ENCODE data around the gene DLGAP3.
"Not testable (repeated sequence)": the region's sequence is repeated elsewhere in the genome, so short reads cannot be mapped to it uniquely, and the experiment has no call there.

Gene DLGAP3, protein sequence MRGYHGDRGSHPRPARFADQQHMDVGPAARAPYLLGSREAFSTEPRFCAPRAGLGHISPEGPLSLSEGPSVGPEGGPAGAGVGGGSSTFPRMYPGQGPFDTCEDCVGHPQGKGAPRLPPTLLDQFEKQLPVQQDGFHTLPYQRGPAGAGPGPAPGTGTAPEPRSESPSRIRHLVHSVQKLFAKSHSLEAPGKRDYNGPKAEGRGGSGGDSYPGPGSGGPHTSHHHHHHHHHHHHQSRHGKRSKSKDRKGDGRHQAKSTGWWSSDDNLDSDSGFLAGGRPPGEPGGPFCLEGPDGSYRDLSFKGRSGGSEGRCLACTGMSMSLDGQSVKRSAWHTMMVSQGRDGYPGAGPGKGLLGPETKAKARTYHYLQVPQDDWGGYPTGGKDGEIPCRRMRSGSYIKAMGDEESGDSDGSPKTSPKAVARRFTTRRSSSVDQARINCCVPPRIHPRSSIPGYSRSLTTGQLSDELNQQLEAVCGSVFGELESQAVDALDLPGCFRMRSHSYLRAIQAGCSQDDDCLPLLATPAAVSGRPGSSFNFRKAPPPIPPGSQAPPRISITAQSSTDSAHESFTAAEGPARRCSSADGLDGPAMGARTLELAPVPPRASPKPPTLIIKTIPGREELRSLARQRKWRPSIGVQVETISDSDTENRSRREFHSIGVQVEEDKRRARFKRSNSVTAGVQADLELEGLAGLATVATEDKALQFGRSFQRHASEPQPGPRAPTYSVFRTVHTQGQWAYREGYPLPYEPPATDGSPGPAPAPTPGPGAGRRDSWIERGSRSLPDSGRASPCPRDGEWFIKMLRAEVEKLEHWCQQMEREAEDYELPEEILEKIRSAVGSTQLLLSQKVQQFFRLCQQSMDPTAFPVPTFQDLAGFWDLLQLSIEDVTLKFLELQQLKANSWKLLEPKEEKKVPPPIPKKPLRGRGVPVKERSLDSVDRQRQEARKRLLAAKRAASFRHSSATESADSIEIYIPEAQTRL

GRCh38 chr1:34929497-34929852 is at the start of gene DLGAP3:
Gene DLGAP3, minus strand, starts transcription at chr1:34929650. Its CDS starts 24,267 bp downstream, at chr1:34905383.
- peak; percentile 63 for DNase-seq

- no peak for DNase-seq
Observed at GRCh38 chr1:34978921-34979320, 49.5 kb upstream of the DLGAP3 start.

GRCh38 chr1:34977858-34978257 is 48.4 kb upstream of the DLGAP3 start:
- DNase-seq: no peak

GRCh38 chr1:34977210-34977471 is 47.7 kb upstream of the DLGAP3 start:
- no peak for DNase-seq

DNA sequence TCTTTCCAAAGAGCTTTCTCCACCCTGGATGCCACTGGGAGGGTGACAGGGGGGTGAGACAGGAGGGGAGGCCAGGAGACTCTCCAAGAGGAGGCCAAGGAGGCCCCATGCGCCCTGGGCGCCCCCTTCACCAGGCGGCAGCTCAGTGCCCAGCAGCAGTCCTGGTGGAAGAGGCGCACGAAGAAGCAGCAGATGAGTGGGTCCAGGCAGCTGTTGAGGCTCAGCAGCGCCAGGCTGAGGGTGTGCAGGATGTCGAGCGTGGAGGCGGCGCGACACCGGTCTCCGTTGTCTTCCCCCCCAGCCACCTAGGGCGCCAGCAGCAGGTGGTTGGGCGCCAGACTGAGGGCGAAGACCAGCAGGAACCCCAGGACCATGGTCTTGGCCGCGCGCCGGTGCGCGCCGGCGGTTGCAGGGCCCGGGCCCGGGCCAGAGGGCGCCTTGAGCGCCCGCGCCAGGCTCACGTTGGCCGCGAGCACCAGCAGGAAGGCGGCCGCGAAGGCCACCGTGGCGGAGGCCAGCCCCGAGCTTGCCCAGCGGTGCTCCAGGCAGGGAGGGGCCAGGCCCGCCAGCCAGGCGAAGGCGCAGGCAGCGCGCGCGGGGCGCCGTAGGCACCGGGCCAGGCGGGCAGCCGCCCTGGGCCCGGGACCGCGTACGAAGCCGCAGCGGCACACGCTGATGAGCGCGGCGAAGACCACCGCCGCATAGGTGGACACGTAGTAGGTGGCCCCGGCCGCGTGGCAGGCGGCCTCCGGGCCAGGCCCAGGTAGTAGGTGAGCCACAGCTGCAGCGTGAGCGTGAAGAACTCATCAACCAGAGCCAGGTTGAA is 47.1 kb upstream of the DLGAP3 start:
- no peak for DNase-seq

- DNase-seq: no peak
Observed at GRCh38 chr1:34975771-34976170, 46.3 kb upstream of the DLGAP3 start.

- no peak for DNase-seq
Observed at GRCh38 chr1:34975338-34975737, 45.9 kb upstream of the DLGAP3 start.

DNA sequence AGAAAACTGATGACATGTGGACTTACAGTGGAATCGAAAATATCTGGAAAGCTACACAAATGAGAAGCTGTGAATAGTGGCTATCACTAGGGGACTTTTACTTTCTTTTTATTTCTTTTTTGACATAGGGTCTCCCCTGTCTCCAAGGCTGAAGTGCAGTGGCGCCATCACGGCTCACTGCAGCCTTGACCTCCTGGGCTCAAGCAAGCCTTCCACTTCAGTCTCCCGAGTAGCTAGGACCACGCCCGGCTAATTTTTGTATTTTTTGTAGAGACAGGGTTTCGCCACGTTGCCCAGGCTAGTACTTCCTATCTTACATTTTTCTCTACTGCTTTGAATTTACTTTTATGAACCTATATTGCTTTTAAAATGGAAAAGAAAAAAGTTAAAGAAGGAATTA is 45.2 kb upstream of the DLGAP3 start:
- DNase-seq: no peak

GRCh38 chr1:34973326-34973725 is 43.9 kb upstream of the DLGAP3 start:
- DNase-seq: no peak

- DNase-seq: peak; percentile 12
Observed at GRCh38 chr1:34970829-34971228, 41.4 kb upstream of the DLGAP3 start.

DNA sequence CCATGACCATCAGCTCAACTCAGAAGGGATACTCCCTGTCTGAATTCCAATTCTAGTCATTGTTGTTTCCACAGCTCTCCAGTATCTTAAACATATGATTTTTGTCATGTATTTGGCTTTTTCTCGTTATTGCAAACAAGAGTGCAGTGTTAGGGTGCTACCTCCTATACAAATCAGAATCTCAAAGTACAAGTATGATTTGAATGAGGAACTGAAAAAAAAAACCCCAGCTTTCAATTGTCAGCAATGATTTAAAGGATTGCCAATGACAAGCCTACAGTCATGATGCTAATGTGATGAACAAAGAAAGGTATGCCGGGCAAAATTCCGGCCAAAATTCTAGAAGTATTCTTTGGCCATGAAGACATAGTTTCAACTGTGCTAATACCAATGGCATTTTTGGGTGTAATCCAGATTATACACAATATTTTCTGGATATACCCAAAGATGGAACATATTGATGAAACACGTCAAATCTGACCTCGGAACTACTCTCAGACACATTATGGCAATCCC is 40.8 kb upstream of the DLGAP3 start:
- DNase-seq: no peak

DNA sequence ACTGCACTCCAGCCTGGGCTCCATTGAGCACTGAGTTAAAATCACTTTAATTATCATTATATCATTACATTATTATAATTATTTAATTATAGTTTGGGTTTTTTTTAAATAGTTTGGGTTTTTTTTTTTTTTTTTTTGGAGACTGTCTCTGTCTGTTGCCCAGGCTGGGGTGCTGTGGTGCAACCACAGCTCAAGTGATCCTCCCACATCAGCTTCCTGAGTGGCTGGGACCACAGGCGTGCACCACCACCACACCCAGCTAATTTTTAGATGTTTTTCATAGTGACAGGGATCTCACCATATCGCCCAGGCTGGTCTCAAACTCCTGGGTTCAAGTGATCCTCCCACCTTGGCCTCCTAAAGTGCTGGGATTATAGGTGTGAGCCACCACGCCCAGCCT is 38.8 kb upstream of the DLGAP3 start:
- DNase-seq: not testable (repeated sequence)

GRCh38 chr1:34967672-34968071 is 38.2 kb upstream of the DLGAP3 start:
- not testable (repeated sequence) for DNase-seq

DNA sequence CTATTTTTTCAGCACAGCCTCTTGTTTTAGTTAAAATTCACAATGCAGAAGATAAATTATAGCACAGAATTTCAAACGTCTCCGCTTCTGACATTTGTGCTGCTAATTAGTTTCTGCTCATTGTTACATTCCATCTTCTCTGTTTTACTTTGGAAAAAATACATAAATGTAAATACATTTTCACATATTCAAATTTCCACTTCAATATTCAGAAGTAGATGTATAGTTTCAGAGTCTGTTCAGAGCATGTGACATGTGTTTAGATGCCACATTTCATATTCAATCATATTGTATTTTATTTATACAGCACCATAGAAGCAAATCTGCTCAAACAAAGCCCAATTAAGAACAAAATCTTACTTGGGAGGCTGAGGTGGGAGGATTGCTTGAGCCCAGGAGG is 36.1 kb upstream of the DLGAP3 start:
- no peak for DNase-seq

- DNase-seq: no peak
Observed at GRCh38 chr1:34950428-34950827, 21.0 kb upstream of the DLGAP3 start.

DNA sequence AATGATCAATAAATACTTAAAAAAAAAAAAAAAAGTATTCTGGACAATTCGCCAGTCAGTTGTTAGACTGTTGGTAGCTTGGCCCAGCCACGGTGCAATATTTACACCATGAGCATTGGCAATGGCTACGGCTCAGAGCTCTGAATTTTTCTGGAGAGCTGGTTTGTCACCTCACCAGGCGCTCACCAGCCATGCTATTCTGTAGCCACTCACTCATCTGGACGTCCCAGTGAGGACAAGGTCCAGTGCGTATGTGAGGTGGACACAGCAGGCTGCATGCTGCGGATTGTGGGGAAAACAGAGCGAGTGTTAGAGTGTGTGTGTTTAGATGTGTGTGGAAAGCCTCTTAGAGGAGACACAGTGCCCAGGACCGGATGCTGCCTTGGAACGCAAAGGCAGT is 19.3 kb upstream of the DLGAP3 start:
- DNase-seq: not testable (repeated sequence)

DNA sequence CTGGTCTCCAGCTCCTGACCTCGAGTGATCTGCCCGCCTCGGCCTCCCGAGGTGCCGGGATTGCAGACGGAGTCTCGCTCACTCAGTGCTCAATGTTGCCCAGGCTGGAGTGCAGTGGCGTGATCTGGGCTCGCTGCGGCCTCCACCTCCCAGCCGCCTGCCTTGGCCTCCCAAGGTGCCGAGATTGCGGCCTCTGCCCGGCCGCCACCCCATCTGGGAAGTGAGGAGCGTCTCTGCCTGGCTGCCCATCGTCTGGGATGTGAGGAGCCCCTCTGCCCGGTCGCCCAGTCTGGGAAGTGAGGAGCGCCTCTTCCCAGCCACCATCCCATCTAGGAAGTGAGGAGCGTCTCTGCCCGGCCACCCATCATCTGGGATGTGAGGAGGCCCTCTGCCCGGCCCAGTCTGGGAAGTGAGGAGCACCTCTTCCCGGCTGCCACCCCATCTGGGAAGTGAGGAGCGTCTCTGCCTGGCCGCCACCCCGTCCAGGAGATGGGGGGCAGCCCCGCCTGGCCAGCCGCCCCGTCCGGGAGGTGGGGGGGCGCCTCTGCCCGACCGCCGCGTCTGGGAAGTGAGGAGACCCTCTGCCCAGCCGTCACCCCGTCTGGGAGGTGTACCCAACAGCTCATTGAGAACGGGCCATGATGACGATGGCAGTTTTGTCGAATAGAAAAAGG is 18.3 kb upstream of the DLGAP3 start:
- DNase-seq: not testable (repeated sequence)

GRCh38 chr1:34946211-34946610 is 16.8 kb upstream of the DLGAP3 start:
- no peak for DNase-seq

GRCh38 chr1:34941798-34942197 is 12.3 kb upstream of the DLGAP3 start:
- DNase-seq: not testable (repeated sequence)

DNA sequence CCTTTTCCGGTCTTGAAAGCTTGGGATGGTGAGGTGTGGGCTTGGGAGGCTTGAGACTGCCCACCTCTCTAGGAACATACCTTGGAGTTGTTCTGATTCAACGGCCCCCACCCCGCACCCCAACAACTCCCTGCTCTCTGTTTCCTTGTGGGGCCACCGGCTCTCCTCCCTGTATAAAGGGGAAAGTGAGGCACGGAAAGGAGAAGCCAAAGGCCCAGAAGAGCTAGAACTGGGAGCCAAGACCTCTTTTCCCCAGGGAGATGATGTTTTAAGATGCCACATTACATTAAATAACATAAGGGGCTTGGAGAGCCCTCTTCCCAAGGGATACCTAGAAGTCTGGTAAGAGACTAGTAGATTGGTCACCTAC is 1.2 kb upstream of the DLGAP3 start:
- no peak for DNase-seq

GRCh38 chr1:34929853-34930701 is 627 bp upstream of the DLGAP3 start:
- peak; percentile 38 for DNase-seq
